GM18499 (cell line): ENCODE results near the gene BOLA3.
"Not testable (repeated sequence)": the region's sequence is repeated elsewhere in the genome, so short reads cannot be mapped to it uniquely, and the experiment has no call there.

ENCODE experiments used
- ATAC-seq: cut with Tn5 transposase; IDR thresholded peaks from one replicate; pipeline ENCODE4 v1.9.1; 2021; ENCODE audit warnings: moderate number of reproducible peaks; ENCODE audit not compliant: insufficient read depth, unreplicated experiment

BOLA3 gene

DNA sequence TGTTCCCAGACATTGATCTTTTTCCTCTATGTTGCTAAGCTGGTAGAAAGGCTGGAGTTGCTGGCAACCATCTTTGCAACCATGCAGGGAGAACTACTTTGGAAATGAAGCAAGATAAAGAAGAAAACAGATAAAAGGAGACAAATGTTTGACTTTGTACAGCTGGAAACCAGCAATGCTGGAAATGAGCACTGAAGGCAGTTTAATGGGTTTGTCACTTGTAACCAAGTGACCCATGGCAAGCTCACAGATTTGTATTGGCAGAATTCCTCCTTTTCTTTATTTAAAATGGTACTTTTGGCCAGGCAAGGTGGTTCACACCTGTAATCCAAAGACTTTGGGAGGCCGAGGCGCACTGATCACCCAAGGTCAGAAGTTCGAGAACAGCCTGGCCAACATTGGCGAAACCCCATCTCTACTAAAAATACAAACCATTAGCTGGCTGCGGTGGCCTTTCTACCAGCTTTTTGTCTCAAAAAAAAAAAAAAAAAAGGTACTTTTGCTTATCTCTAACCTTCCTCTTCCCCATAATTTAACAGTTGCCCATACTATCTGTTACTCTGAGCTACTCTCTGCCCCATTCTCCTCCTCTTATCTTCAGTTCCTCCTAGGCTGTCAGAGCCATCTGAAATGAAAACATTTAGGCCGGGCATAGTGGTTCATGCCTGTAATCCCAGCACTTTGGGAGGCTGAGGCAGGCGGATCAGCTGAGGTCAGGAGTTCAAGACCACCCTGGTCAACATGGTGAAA is 2.0 kb upstream of the BOLA3 start:
- no peak for ATAC-seq

DNA sequence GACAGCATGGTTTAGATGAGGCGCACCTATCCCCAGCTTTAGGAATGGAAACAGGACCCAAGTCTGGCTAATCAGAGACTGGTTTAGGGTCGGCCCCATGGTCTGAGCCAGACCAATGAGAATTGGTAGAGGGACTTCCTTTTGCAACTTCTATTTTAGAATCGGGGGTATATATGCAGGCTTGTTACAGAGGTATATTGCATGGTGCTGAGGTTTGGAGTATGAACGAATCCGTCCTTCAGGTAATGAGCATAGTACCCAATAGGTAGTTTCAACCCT is 1.5 kb upstream of the BOLA3 start:
- ATAC-seq: no peak

DNA sequence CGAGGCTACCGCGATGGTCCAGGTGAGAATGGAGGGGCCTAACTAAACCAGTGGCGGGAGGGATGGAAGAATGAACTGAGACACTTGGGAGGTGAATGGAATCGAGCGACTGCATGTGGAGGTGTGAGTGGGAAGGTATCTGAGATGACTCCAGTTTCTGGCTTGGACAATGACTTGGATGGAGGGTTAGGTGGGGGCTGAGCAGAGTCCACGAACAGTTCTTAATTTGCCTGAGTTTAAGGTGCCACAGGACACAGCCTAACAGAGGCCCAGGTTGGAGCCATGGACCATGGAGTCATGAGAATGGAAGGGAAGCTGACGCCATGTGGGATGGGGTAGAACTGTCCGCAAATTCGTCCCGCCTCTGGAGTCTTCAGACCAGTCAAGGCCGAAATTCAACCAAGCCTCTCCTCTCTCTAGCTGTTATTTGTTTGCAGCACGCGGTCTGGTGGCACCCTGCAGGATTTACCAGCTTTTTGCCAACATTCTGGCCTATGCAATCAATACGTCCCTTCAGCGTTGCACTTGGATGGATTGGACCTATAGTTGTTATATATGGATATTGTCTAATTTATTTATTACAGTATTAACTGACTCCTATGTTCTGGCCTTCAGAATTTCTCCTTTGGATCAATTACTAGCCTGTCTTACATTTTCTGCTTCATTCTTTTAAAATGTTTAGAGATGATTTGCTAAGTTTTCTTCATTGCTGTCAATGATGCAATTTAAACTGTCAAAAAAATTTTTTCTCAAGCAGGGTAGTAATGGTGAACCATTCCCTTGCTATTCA is 940 bp upstream of the BOLA3 start:
- no peak for ATAC-seq

DNA sequence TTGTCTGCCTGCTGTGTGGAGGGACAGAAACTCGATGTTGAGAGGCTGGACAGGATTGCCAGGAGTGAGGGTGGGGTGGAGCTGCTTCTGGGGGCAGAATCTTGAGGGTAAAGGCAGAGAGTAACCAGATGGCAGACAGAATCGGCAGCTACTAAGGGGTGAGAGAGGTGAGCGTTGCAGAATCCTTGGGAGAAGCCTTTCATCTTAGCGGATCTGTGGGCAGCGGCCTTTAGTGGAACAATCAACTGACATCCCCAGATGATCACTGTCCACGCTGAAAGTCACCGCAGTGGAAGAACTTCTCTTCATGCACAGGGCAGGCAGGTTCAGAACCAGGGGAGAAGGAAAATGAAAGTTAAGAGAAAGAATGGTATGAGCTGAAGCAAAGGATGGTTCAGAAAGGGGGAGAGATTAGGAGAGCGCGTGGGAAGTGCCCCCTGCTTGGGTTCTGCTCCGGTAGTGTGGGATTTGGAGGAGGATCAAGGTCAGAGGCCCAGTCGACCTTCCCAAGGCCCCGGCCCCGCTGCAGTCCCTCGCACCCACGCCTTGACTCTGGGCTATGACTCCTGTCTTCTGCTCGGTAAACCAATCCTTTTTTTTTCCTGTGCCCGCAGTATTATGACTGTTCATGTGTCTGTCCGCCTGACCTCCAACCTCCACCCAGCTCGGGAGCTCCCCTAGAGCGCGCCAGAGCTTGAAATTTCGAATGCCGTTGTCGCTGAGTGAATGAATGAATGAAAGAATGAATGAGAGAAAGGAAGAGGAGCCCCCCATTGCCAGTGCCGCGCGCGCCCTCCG is 584 bp downstream of the BOLA3 start:
- peak; percentile 15 for ATAC-seq

DNA sequence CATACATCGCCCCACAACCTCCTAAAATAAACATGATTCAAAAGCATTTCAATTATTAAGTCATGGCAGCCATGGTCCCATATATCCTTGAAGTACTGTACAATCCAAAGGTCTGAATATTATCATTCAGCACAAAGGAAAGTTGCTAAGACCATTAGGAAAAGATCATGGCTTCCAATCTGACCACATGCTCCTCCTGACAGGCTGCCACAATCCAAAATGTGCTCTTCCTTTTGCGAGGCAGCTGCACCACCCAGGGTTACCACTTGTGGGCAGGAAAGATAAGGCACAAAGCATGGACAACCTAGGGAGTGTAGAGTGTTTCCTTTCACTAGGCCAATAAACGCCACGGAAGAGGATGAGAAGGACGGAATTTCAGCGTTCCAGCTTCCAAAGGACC is 5.4 kb downstream of the BOLA3 start:
- no peak for ATAC-seq

DNA sequence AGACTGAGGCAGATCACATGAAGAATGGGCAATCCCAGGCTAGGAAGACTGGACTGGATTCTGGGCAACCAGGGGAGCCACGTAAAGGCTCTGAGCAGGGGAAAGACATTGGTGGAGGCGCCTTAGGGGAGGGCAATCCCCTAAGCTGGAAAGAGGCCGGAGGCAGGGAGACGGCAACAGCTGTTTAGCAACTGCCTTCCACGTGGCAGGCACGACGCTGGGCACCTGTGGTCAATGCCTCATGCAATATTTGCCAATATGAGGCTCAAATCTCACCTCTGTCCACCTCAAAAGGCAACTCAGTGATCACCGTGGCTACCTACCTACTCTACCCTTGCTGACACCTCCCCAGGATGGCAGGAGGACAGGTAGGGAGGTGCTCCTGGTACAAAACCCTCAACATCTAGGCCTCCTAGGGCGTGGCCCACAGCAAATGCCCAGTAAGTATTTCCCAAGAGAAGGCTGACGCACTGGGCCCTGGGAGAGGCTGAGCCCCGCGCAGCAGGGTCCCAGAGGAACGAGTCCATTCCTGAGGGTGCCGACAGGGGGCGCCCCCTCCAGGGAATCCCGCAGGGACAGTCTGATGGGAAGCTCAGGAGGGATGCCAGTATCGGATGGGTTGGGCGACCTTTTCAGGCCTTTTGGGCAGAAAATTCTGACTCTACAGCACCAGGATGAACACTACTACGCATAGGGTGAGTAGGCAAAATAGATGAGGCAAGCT is 8.9 kb downstream of the BOLA3 start:
- ATAC-seq: no peak

DNA sequence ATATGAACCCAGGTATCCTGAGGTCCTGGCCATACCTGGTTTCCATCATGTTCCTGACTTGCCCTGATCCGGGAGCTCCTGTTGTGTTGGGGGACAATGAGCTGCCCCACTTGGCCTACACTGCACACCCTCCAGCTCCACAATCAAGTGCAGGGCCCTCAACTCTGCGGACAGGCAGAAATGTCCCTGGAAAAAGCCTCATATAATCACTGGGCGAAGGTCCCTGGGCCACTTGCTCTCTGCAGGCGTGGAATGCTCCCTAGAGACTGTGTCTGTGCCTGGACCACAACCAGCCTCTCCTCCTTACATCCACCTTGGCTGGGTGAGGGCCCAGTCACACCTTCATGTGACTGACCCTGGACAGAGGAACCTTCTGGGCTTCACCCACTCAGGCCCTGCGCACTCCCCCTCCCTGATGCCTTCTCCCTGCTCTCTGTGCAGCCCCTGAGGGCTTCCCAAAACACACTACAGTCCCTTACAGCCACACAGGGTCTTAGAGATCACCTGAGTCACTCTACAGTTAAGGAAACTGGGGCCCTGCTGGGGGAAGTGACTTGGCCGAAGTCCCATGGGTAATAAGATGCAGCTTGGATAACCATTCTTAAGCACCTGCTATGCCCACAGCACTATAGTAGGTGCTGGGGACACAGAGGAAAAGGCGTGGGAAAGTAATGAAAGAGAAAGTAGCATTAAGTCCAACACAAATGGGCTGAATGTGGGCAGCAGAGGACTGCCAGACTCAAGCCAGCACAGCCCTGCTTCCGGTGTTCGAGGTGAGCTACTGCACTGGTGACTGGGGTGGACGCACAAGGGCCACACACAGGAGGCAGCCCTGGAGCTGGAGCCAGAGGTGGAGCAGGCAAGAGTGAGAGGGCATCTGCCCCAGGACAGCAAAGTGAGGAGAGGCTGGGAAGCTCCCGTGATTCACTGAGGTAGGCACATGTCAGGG is 9.8 kb downstream of the BOLA3 start:
- ATAC-seq: no peak

DNA sequence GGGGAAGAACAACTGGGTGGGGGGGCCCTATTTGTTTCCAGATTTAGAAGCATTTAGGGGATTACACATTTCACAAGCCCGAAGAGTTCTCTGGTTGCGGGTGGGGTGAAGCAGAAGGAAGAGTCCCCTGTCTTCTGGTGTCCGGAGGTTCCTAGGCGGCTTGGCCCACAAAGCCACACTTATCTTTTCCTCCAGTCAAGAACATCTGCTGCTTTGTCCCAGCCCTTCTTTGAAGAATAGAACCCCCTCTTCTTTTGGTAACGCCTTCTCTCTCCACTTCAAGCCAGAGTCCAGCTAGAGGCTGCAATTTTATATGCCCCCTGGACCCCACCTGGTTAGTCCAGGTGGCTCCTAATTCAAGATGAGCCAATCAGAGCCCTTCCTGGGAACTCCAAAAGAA is 15.8 kb downstream of the BOLA3 start:
- no peak for ATAC-seq

DNA sequence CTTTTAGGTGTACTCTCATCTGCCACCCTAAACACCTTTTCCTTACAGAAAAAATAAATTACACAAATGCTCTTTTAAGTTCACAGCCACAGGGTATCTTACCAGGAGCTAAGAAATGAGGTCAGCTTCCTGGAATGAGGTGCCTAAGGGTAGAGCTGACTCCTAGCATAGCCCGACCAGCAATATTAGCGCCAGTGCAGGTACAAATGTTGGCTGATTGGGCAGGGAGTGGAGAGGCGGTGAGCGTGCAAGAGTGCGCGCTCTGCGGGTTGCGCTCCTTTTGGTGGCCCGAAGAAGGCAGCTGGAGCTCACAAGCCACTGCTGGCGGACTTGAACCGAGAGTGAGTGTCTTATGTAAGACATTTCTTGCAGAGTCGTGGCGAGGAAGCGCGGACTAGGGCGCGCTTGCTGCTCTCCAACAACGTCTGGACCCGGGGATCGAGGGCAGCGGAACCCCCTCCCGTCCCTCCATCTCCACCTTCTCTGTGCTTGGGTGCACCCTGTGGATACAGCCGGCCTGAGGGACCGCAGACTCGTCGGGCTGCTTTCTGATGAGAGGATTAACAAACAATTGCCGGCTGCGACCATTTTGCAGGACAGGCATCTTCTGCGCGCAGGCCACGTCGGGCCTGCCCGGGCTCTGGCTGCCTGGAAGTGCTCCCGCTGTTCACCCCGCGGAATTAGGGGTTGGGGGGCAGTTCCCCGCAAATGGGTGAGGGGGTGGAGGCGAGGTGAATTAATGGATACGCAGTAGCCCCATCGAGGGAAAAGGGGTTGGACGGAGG is 17.3 kb downstream of the BOLA3 start:
- no peak for ATAC-seq

DNA sequence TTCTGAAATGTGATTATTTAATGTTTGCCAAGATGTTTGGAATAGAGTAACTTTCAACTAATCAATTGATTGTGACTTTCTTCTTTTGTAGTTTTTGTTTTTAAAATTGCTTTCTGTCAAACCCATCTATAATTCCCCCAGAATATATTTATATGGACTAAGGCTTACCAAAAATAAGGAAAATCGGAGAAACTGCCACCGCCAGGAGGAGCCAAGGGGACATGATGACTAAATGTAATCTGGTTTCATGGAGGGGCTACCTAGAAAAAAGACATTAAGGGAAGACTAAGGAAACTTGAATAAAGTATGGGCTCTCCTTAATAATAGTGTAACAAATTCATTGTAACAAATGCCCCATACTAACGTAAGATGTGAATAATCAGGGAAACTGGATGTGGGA is 19.5 kb downstream of the BOLA3 start:
- no peak for ATAC-seq

DNA sequence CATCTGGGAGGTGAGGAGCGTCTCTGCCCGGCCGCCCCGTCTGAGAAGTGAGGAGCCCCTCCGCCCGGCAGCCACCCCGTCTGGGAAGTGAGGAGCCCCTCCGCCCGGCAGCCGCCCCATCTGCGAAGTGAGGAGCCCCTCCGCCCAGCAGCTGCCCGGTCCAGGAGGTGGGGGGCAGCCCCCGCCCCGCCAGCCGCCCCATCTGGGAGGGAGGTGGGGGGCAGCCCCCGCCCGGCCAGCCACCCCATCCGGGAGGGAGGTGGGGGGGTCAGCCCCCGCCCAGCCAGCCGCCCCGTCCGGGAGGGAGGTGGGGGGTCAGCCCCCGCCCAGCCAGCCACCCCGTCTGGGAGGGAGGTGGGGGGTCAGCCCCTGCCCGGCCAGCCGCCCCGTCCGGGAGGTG is 23.8 kb downstream of the BOLA3 start:
- not testable (repeated sequence) for ATAC-seq

DNA sequence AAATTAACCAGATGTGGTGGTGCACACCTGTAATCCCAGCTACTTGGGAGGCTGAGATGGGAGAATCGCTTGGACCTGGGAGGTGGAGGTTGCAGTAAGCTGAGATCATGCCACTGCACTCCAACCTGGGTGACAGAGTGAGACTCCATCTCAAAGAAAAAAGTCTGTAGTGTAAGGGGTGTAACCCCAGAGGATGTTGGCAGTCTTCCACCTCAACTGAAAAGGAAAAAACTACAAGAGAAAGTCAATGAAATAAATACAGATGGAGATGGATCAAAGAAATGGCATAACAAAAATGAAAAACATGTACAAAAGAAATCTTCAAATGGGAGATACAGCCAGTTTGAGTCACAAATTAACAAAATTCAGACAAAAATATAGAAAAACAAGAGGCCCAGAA is 25.9 kb downstream of the BOLA3 start:
- ATAC-seq: not testable (repeated sequence)

DNA sequence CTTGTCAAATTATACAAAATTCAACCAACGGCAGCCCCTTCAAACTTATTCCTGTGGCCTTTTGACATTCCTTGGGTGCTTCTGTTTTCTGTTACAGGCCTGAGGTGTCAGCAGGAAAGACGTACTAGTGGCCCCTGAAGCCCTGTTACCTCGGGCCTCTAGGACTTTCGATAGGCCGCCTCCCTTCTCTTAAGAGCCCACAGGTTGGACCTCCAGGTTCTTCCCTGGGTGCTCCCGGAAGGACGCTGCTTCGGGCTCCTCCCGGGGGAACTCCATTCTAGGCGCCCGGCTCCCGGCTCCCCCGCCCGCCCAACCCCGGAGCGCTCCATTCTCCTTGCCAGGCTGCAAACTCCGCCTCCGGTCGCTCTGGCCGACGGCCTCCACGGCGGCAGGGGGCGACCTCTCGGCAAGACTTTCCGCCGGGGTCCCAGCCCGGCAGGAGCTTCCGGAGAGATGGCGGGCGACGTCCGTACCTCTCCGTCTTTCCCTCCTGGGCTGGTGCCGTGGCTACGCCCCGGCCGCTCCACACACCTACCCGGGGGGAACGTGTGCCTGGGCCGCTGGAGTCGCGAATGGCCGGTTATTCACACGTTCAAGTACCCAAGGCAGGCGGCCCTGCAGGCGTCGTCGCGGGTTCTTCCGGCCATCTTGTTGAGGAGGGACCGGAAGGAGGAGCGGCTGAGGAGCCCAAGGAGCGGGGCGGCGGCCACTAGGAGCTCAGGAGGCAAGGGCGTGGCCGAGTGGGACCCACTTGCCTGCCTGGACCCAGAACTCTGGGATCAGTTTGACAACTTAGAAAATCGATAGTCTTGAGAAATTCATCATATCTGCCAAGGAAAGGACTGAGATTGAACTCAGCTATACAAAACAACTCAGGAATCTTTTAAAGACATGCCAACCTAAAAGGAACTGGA is 27.5 kb downstream of the BOLA3 start:
- peak; percentile 85 for ATAC-seq

DNA sequence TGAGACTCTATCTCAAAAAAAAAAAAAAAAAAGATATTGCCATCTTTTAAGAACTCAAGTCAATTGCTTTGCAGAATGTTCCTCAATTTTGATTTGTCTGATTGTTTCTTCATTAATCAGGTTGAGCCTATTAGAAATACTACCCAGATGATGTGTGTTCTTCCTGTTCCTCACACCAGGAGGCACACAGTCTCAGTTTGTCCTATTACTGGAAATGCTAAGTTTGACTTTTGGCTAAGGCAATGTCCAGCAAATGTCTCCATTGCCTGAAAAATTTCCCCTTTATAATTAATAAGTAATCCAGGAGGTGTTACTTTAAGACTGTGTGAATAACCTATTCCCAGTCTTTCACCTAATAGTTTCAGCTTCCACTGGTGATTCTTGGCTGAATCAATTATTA is 28.4 kb downstream of the BOLA3 start:
- no peak for ATAC-seq

DNA sequence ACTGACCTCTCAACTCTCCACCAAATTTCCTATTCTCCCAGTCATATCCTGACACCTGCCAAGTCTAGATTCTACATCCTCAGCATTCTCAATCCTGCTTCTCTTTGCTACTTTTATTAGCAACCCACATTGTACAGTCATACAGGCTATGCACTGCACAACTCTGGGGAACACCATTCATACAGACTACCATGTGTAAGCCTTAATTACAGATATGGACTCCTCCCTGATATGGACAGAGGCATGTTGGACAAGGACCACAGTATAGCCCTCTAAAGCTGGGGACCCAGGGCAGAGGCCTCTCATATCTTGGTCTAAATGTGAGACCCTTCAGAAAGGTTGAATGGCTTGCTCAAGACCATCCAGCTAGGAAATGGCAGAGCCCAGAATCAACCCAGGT is 36.3 kb downstream of the BOLA3 start:
- ATAC-seq: no peak

DNA sequence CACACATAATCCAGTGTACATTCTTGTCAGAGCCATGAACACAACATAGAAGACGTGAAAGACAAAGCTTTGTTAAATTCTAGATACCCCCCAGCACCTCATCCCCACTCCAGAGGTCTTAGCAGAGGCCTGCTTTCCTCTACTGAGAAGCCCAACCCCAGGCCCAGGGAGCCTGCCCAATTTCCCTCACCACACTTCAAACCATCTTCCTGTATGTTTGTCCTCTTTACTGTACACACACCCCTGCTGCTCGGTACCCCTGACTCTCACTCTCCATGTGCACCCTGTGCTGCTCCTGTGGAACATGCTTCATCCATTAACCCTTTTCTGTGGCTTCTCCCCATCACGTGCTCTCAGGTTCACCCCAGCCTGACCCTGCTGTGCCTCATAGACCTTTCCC is 37.2 kb downstream of the BOLA3 start:
- ATAC-seq: no peak

DNA sequence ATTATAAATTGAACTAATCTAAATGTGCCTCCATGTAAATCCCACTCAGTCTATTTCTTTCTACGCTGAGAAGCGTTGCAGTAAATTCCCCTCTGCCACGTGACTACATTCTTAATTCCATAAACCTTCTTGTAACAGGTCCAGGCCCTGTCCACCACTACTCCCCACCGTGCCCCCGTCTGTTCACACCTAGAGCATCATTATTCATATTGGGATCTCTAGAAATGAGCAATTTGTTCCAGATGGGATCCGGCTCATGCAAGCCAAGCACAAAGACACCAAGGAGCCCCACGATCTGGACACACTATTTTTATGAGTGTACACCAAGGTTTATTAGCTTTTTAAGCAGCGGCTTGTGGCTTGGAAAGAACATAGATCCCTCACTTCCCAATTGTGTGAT is 38.2 kb downstream of the BOLA3 start:
- no peak for ATAC-seq

DNA sequence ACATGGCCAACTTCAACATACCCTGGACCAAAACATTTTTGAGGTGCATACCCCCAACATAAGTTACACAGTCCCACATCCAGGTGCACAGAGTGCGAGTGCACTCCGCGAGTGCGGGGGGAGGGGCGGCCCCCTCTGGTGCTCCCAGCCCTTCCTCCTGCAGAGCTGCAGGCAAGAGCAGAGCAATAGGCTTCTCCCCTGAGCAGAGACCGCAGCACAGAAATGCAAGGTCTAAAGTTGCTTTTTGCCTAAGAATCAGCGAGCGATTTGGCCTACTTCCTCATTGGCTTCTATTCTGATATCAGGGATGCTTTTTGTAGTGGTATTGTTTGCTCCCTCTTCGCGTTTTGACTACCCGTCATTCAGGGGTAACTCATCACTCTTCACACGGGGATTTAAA is 40.6 kb downstream of the BOLA3 start:
- ATAC-seq: no peak
